Activated CD4-positive, alpha-beta memory T cell treated with anti-CD3 and anti-CD28 coated beads, Interleukin-2, amount 10 ng/mL, durations not matched to agents 7 days and 5 days (primary cell): Measurements from ENCODE around the gene HCK. TPM values are rescaled to one million over a fixed set of nuclear protein-coding genes. Genes with fewer than 3 reads are reported as not detected.

Source experiments
- CTCF ChIA-PET: fragments of 350-600 bp; sonication (Branson Sonifier 250); formaldehyde crosslinking; loops from one replicate; lab custom pipeline; 2021; ENCODE audit warnings: antibody characterized with exemption, inconsistent platforms; lab: Charles Lee
- POLR2A ChIA-PET: fragments of 350-600 bp; sonication (Branson Sonifier 250); formaldehyde crosslinking; loops from one replicate; lab custom pipeline; 2021; ENCODE audit warnings: antibody characterized with exemption; lab: Charles Lee
- DNase-seq: peaks from one replicate; pipeline ENCODE4 v3.0.0-alpha.2; 2020
- H3K27ac Mint-ChIP-seq: one replicate; pipeline ENCODE4 v1.8.0; 2021; ENCODE audit warnings: mild to moderate bottlenecking, mixed read lengths
- H3K27me3 Mint-ChIP-seq: one replicate; pipeline ENCODE4 v1.8.0; 2021; ENCODE audit warnings: mixed read lengths
- H3K36me3 Mint-ChIP-seq: one replicate; pipeline ENCODE4 v1.8.0; 2021; ENCODE audit warnings: low read depth, mixed read lengths
- H3K4me1 Mint-ChIP-seq: one replicate; pipeline ENCODE4 v1.8.0; 2021; ENCODE audit warnings: mixed read lengths
- H3K4me3 Mint-ChIP-seq: one replicate; pipeline ENCODE4 v1.8.0; 2021; ENCODE audit warnings: mild to moderate bottlenecking, mixed read lengths
- H3K9me3 Mint-ChIP-seq: one replicate; pipeline ENCODE4 v1.8.0; 2021; ENCODE audit warnings: mixed read lengths
- total RNA-seq, 2 experiments: library from RNA; stranded (reverse); gene quantifications; one replicate each; pipeline ENCODE4 v1.2.3, GENCODE V29; 2021

Gene HCK
- total RNA-seq, 2 experiments from 2014 or later = 0.10 to 0.35 TPM

GRCh38 chr20:32056708-32057483 is 4.9 kb downstream of the HCK start:
- Mint-ChIP-seq H3K27ac (no peak overlapping the region), H3K9me3 (no peaks in the 10 kb centered on the region), H3K4me3 (no peak overlapping the region), H3K4me1 (peaks cover 6% of the 10 kb centered on the region), H3K36me3 (no peaks in the 10 kb centered on the region), H3K27me3 (peaks cover 50% of the 10 kb centered on the region)
- DNase-seq = no peak
- POLR2A ChIA-PET = no interaction called here
- CTCF ChIA-PET = no interaction called here

DNA sequence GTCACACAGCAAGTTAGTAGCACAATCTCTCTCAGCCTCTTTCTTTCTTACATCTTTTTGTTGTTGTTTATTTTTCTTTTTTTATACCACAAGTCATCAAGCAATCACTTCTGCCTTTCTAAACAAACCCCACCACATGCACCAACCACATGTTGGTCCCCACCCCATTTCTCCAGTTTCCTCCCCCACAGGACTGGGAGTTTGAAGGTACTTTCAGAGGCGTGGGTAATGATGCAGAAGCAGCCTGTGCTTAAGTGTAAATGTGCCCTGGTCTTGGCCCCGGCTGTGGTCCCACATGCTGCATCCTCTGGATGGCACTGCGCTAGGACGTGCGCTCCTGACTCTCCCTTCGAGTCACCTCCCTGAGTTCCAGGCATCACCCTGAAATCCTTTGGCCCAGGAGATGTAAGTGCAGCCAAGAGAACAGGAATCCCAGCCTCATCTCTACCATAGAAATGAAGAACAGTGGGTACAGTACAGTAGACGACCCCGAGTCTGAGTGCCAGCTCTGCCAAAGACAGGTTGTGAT is 5.7 kb downstream of the HCK start:
- peaks cover 52% of the 10 kb centered on the region for H3K27me3 Mint-ChIP-seq
- ChIA-PET CTCF (no interaction called here), POLR2A (no interaction called here)
- DNase-seq = no peak
- no peaks in the 10 kb centered on the region for H3K36me3 Mint-ChIP-seq
- no peaks in the 10 kb centered on the region for H3K9me3 Mint-ChIP-seq
- no peak overlapping the region for H3K4me3 Mint-ChIP-seq
- H3K27ac Mint-ChIP-seq = no peak overlapping the region
- peaks cover 8% of the 10 kb centered on the region for H3K4me1 Mint-ChIP-seq

DNA sequence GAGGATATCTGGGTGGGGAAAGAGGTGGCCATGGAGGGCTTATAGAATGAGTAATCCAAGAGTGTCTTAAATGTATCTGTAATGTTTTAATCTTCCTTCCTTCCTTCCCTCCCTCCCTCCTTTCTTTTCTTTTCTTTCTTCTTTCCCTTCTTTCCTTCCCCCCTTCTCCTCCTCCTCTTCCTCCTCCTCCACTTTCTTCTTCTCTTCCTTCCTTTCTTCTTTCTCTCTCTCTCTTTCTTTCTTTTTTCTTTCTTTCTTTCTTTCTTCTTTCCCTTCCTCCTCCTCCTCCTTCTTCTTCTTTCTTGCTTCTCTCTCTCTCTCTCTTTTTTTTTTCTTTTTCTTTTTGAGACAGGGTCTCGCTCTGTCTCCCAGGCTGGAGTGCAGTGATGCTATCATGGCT is 7.1 kb downstream of the HCK start:
- H3K9me3 Mint-ChIP-seq = no peaks in the 10 kb centered on the region
- CTCF ChIA-PET = no interaction called here
- H3K27me3 Mint-ChIP-seq = peaks cover 41% of the 10 kb centered on the region
- H3K36me3 Mint-ChIP-seq = no peaks in the 10 kb centered on the region
- peaks cover 8% of the 10 kb centered on the region for H3K4me1 Mint-ChIP-seq
- POLR2A ChIA-PET = no interaction called here
- DNase-seq = no peak
- H3K27ac Mint-ChIP-seq = no peak overlapping the region
- H3K4me3 Mint-ChIP-seq = no peak overlapping the region

GRCh38 chr20:32062776-32063170 is 10.7 kb downstream of the HCK start:
- Mint-ChIP-seq H3K4me3 (no peak overlapping the region), H3K27me3 (peaks cover 34% of the 10 kb centered on the region), H3K36me3 (no peaks in the 10 kb centered on the region), H3K4me1 (peaks cover 10% of the 10 kb centered on the region), H3K27ac (no peak overlapping the region), H3K9me3 (no peaks in the 10 kb centered on the region)
- ChIA-PET CTCF (interaction anchor here (1.2 kb wide), 1 partner anchor 45 kb away, joined by 3 read pairs; no protein-coding TSS in a partner anchor), POLR2A (interaction anchor here (0.8 kb wide), 1 partner anchor 14 kb away, joined by 3 read pairs; no protein-coding TSS in a partner anchor)
- DNase-seq = no peak

- no peaks in the 10 kb centered on the region for H3K9me3 Mint-ChIP-seq
- H3K27ac Mint-ChIP-seq = no peak overlapping the region
- peaks cover 10% of the 10 kb centered on the region for H3K4me1 Mint-ChIP-seq
- H3K4me3 Mint-ChIP-seq = no peak overlapping the region
- H3K36me3 Mint-ChIP-seq = no peaks in the 10 kb centered on the region
- ChIA-PET CTCF (interaction anchor here (1.2 kb wide), 1 partner anchor 46 kb away, joined by 3 read pairs; no protein-coding TSS in a partner anchor), POLR2A (no interaction called here)
- DNase-seq = no peak
- H3K27me3 Mint-ChIP-seq = peaks cover 31% of the 10 kb centered on the region
Observed at GRCh38 chr20:32063695-32064094, 11.7 kb downstream of the HCK start.

GRCh38 chr20:32064667-32065066 is 12.6 kb downstream of the HCK start:
- Mint-ChIP-seq H3K27ac (no peak overlapping the region), H3K27me3 (peaks cover 24% of the 10 kb centered on the region), H3K4me1 (peaks cover 18% of the 10 kb centered on the region), H3K9me3 (no peaks in the 10 kb centered on the region), H3K4me3 (no peak overlapping the region), H3K36me3 (no peaks in the 10 kb centered on the region)
- POLR2A ChIA-PET = no interaction called here
- no peak for DNase-seq
- CTCF ChIA-PET = no interaction called here

DNA sequence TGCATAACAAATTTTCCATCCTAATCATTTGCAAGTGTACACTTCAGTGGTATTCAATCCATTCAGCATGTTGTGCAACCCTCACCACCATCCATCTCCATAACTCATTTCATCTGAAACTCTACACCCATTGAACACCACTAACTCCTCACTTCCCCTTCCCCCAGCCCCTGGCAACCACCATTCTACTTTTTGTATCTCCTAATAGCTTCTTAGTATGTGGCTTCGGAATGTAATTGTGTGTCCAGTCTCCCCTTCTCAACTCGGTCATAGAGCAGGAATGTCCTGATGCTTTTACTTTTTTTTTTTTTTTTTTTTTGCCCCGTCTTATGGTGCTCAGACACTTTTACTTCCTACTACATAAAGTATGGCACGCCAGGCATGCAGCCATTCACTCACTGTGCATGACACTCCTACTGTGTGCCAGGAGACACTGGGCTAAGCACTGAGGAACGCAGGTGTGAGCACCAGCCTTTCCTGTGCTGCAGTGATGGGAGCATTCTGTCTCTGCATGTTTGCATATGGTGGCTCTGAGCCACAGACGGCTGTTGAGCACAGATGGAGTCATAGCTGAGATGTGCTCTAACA is 15.3 kb downstream of the HCK start:
- peaks cover 9% of the 10 kb centered on the region for H3K27me3 Mint-ChIP-seq
- no peak for DNase-seq
- POLR2A ChIA-PET = no interaction called here
- H3K4me3 Mint-ChIP-seq = no peak overlapping the region
- no peaks in the 10 kb centered on the region for H3K36me3 Mint-ChIP-seq
- no peak overlapping the region for H3K27ac Mint-ChIP-seq
- CTCF ChIA-PET = interaction anchor here (0.8 to 1.2 kb wide), 2 partner anchors 24 to 116 kb away, joined by 3 to 4 read pairs; no protein-coding TSS in a partner anchor
- no peaks in the 10 kb centered on the region for H3K9me3 Mint-ChIP-seq
- peaks cover 27% of the 10 kb centered on the region for H3K4me1 Mint-ChIP-seq

DNA sequence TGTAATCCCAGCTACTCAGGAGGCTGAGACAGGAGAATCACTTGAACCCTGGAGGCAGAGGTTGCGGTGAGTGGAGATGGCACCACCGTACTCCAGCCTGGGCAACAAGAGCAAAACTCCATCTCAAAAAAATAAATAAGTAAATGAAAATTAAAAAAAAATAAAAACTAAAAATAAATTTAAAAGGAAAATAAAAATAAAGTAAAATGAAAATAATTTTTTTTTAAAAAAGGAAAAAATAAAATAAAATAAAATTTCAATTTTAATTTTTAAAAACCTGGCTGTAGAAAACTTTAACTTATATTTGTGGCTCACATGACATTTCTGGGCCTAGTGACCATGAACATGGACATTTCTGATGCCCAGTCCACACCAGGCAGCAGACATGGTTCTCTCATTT is 16.1 kb downstream of the HCK start:
- H3K36me3 Mint-ChIP-seq = no peaks in the 10 kb centered on the region
- no peak overlapping the region for H3K27ac Mint-ChIP-seq
- H3K4me1 Mint-ChIP-seq = peaks cover 21% of the 10 kb centered on the region
- H3K9me3 Mint-ChIP-seq = no peaks in the 10 kb centered on the region
- no peak overlapping the region for H3K4me3 Mint-ChIP-seq
- no peak for DNase-seq
- ChIA-PET POLR2A (no interaction called here), CTCF (no interaction called here)
- peaks cover 6% of the 10 kb centered on the region for H3K27me3 Mint-ChIP-seq

- no peaks in the 10 kb centered on the region for H3K9me3 Mint-ChIP-seq
- H3K27me3 Mint-ChIP-seq = peaks cover 6% of the 10 kb centered on the region
- H3K4me1 Mint-ChIP-seq = peaks cover 21% of the 10 kb centered on the region
- no peak overlapping the region for H3K4me3 Mint-ChIP-seq
- H3K27ac Mint-ChIP-seq = no peak overlapping the region
- H3K36me3 Mint-ChIP-seq = no peaks in the 10 kb centered on the region
- ChIA-PET POLR2A (no interaction called here), CTCF (no interaction called here)
- DNase-seq = no peak
Observed at GRCh38 chr20:32069711-32070110, 17.7 kb downstream of the HCK start.

DNA sequence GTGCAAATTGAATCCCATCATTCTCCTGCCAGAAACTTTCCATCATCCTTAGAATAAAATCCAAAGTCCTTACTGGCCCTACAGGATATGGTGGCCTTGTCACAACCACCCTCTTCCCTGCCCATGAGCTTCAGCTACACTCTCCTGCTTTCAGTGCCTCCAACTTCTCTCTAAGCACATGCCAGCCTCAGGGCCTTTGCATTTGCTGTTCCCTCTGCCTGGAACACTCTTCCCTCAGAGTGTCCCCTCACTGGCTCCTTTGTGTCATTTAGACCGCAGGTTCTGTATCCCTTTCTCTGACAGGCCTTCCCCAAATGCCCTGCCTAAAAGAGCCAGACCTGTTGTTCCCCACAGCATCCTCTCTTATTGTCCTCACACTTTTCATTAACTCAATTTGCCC is 18.2 kb downstream of the HCK start:
- Mint-ChIP-seq H3K27ac (no peak overlapping the region), H3K27me3 (peaks cover 6% of the 10 kb centered on the region), H3K4me3 (no peak overlapping the region), H3K9me3 (no peaks in the 10 kb centered on the region), H3K4me1 (peaks cover 21% of the 10 kb centered on the region), H3K36me3 (no peaks in the 10 kb centered on the region)
- ChIA-PET POLR2A (no interaction called here), CTCF (no interaction called here)
- DNase-seq = no peak

DNA sequence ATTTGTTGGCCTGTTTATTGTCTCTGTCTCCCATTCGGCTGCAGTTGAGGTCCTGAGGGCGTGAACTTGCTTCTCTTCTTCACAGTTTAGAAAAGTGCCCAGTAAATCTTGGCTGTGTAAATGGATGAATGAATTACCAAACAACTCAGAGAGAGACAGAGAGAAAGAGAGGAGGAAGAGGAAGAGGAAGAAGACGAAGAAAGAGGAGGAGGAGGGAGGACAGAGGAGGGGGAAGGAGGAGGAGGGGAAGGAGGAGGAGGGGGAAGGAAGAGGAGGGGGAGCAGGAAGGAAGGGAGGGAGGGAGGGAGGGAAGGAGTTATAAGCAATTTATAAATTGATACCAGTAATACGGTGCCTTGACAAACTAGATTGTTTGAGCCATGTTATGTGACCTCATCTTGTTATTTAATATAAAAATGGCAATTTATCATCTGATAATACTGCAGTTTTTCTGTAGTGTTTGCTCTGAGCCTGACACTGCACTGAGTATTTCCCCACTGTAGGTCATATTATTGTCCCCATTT is 18.7 kb downstream of the HCK start:
- no peak overlapping the region for H3K4me3 Mint-ChIP-seq
- no peaks in the 10 kb centered on the region for H3K9me3 Mint-ChIP-seq
- DNase-seq = no peak
- H3K27me3 Mint-ChIP-seq = peaks cover 9% of the 10 kb centered on the region
- ChIA-PET CTCF (no interaction called here), POLR2A (no interaction called here)
- no peaks in the 10 kb centered on the region for H3K36me3 Mint-ChIP-seq
- no peak overlapping the region for H3K27ac Mint-ChIP-seq
- H3K4me1 Mint-ChIP-seq = peaks cover 21% of the 10 kb centered on the region

- H3K27ac Mint-ChIP-seq = no peak overlapping the region
- ChIA-PET POLR2A (no interaction called here), CTCF (interaction anchor here (0.7 kb wide), 1 partner anchor 225 kb away, joined by 3 read pairs; no protein-coding TSS in a partner anchor)
- H3K36me3 Mint-ChIP-seq = no peaks in the 10 kb centered on the region
- no peaks in the 10 kb centered on the region for H3K9me3 Mint-ChIP-seq
- peaks cover 9% of the 10 kb centered on the region for H3K27me3 Mint-ChIP-seq
- no peak for DNase-seq
- no peak overlapping the region for H3K4me3 Mint-ChIP-seq
- H3K4me1 Mint-ChIP-seq = peaks cover 21% of the 10 kb centered on the region
Observed at GRCh38 chr20:32071395-32072167, 19.5 kb downstream of the HCK start.
